Raji (cell line): ENCODE data around the gene LRRC8E.

Experiments used
- POLR2A ChIP-seq: IDR thresholded peaks from 2 replicates; pipeline ENCODE4 v1.6.1; 2011; ENCODE audit warnings: low read depth, low read length, control low read depth; ENCODE audit not compliant: insufficient read depth

LRRC8E gene

GRCh38 chr19:7887408-7888144, 734 bp upstream of the LRRC8E start:
- TF ChIP-seq POLR2A, result no peak

- no peak for TF ChIP-seq POLR2A
Measured at GRCh38 chr19:7888826-7889217, 512 bp downstream of the LRRC8E start.

GRCh38 chr19:7894612-7895309, 6.5 kb downstream of the LRRC8E start:
- TF ChIP-seq POLR2A, result no peak

- TF ChIP-seq POLR2A, result no peak
Measured at GRCh38 chr19:7895565-7895964, 7.3 kb downstream of the LRRC8E start.

- TF ChIP-seq POLR2A, result no peak
Measured at GRCh38 chr19:7897292-7897691, 9.0 kb downstream of the LRRC8E start.

GRCh38 chr19:7898967-7899366, 10.7 kb downstream of the LRRC8E start:
- no peak for TF ChIP-seq POLR2A

GRCh38 chr19:7899751-7900378, 11.6 kb downstream of the LRRC8E start:
- no peak; the same call in 1 of the 2 replicates for TF ChIP-seq POLR2A

- TF ChIP-seq POLR2A, result peak; percentile 9; the same call in 1 of the 2 replicates
Measured at GRCh38 chr19:7900401-7900870, 12.1 kb downstream of the LRRC8E start.

GRCh38 chr19:7900931-7901330, 12.6 kb downstream of the LRRC8E start:
- no peak for TF ChIP-seq POLR2A

- TF ChIP-seq POLR2A, result no peak
Measured at GRCh38 chr19:7901337-7901736, 13.0 kb downstream of the LRRC8E start.

GRCh38 chr19:7902796-7903243, 14.5 kb downstream of the LRRC8E start:
- TF ChIP-seq POLR2A, result no peak

GRCh38 chr19:7903244-7904073, 15.1 kb downstream of the LRRC8E start, which contains the start of gene MAP2K7:
MAP2K7 (plus strand) TSS chr19:7903877; CDS start chr19:7903945, 68 bp downstream.
- peak; percentile 99 for TF ChIP-seq POLR2A

- no peak for TF ChIP-seq POLR2A
Measured at GRCh38 chr19:7904074-7905020, 16.0 kb downstream of the LRRC8E start.

GRCh38 chr19:7905268-7905667, 17.0 kb downstream of the LRRC8E start:
- TF ChIP-seq POLR2A, result no peak
